ENCODE measurements around the gene REC8. TPM values are rescaled to one million over a fixed set of nuclear protein-coding genes. Genes with fewer than 3 reads are reported as not detected.

The REC8 gene
- total and polyA plus RNA-seq, 2 of the 13 experiments (the other 11 are each of a cell fraction or from before 2014, with no cell fraction given), result 3.4 to 14.7 TPM

GRCh38 chr14:24212924-24213865, 41.3 kb downstream of the REC8 start, which contains the start of gene CHMP4A (continued):
- peak; percentile 99 for TF ChIP-seq SPEN (CRISPR knock-in tag; IDR thresholded peaks at IDR 0.05; ENCODE audit: low read depth)
- peak; percentile 98; the same call in 1 of the 2 replicates for TF ChIP-seq PAWR (CRISPR knock-in tag; IDR thresholded peaks at IDR 0.05; ENCODE audit: borderline replicate concordance)
- peak; percentile 81 for TF ChIP-seq RAD21 (CRISPR knock-in tag; IDR thresholded peaks at IDR 0.05)
- TF ChIP-seq XRCC5 (optimal IDR thresholded peaks at IDR 0.05; ENCODE audit: low read length), result peak; percentile 96
- TF ChIP-seq ZFX (CRISPR knock-in tag; IDR thresholded peaks at IDR 0.05; ENCODE audit: low read depth), result peak; percentile 91
- TF ChIP-seq PRPF4 (IDR thresholded peaks at IDR 0.05; ENCODE audit: low read depth, low read length, poor library complexity, severe bottlenecking), result no peak
- TF ChIP-seq AHR (CRISPR knock-in tag; IDR thresholded peaks at IDR 0.05), result peak; percentile 83; the same call in 1 of the 2 replicates
- TF ChIP-seq NFIC (IDR thresholded peaks at IDR 0.05; ENCODE audit: low read length), result no peak
- TF ChIP-seq TBL1XR1 (IDR thresholded peaks at IDR 0.05; ENCODE audit: borderline replicate concordance, low read length, partially characterized antibody), result peak; percentile 80
- peak; percentile 86 for TF ChIP-seq FOXK2 (IDR thresholded peaks at IDR 0.05)
- TF ChIP-seq ZNF776 (CRISPR knock-in tag; IDR thresholded peaks at IDR 0.05), result peak; percentile 98
- peak; percentile 96 for TF ChIP-seq RFXANK (CRISPR knock-in tag; IDR thresholded peaks at IDR 0.05)
- 0 out of 2 replicates have a peak, but pooled peaks have one; percentile 72 for TF ChIP-seq KLF11 (CRISPR knock-in tag; IDR thresholded peaks at IDR 0.05)
- peak; percentile 56; the same call in 1 of the 2 replicates for TF ChIP-seq SP140L (CRISPR knock-in tag; IDR thresholded peaks at IDR 0.05; ENCODE audit: borderline replicate concordance)
- no peak; the same call in 1 of the 2 replicates for TF ChIP-seq WIZ (CRISPR knock-in tag; IDR thresholded peaks at IDR 0.05)
- no peak for TF ChIP-seq CENPX (CRISPR knock-in tag; IDR thresholded peaks at IDR 0.05)
- peak; percentile 83 for TF ChIP-seq SNAPC5 (CRISPR knock-in tag; IDR thresholded peaks at IDR 0.05; ENCODE audit: borderline replicate concordance)
- no peak for TF ChIP-seq PLSCR1 (CRISPR knock-in tag; IDR thresholded peaks at IDR 0.05; ENCODE audit: borderline replicate concordance)
- peak; percentile 95; the same call in 1 of the 2 replicates for TF ChIP-seq ZBTB42 (CRISPR knock-in tag; IDR thresholded peaks at IDR 0.05)
- peak; percentile 99; the same call in 1 of the 2 replicates for TF ChIP-seq BRCA1 (CRISPR knock-in tag; IDR thresholded peaks at IDR 0.05)
- peak; percentile 86 for TF ChIP-seq ESRRA (CRISPR knock-in tag; IDR thresholded peaks at IDR 0.05; ENCODE audit: low read depth)
- peak; percentile 100 for TF ChIP-seq POGZ (CRISPR knock-in tag; IDR thresholded peaks at IDR 0.05)
- peak; percentile 100 for TF ChIP-seq SALL2 (CRISPR knock-in tag; IDR thresholded peaks at IDR 0.05)
- TF ChIP-seq EEA1 (CRISPR knock-in tag; IDR thresholded peaks at IDR 0.05; ENCODE audit: borderline replicate concordance), result peak; percentile 99; the same call in 1 of the 2 replicates
- TF ChIP-seq ZNF737 (CRISPR knock-in tag; IDR thresholded peaks at IDR 0.05; ENCODE audit: borderline replicate concordance), result no peak
- TF ChIP-seq NRL (CRISPR knock-in tag; IDR thresholded peaks at IDR 0.05; ENCODE audit: borderline replicate concordance), result peak; percentile 99
- peak; percentile 85 for TF ChIP-seq E2F5 (CRISPR knock-in tag; conservative IDR thresholded peaks at IDR 0.05)
- peak; percentile 82 for TF ChIP-seq HCFC1 (IDR thresholded peaks at IDR 0.05; ENCODE audit: low read depth, low read length)
- TF ChIP-seq ZNF572 (CRISPR knock-in tag; IDR thresholded peaks at IDR 0.05), result peak; percentile 76
- TF ChIP-seq KLF9 (CRISPR knock-in tag; IDR thresholded peaks at IDR 0.05; ENCODE audit: low read depth), result peak; percentile 91
- peak; percentile 98 for TF ChIP-seq ZNF501 (CRISPR knock-in tag; IDR thresholded peaks at IDR 0.05)

Measured in HepG2 (cell line).